DMS79 treated with DMSO at 0.1 percent for 48 hours (cell line): ENCODE measurements around the gene TOMM22.

Experiments used
- DNase-seq: peaks from one replicate; lab custom pipeline; 2025; lab: John Stamatoyannopoulos, UW

Gene TOMM22

GRCh38 chr22:38696606-38697424 lies 15.1 kb downstream of the TOMM22 start:
- no peak for DNase-seq

GRCh38 chr22:38697425-38698089 lies 15.8 kb downstream of the TOMM22 start:
- no peak for DNase-seq

DNA sequence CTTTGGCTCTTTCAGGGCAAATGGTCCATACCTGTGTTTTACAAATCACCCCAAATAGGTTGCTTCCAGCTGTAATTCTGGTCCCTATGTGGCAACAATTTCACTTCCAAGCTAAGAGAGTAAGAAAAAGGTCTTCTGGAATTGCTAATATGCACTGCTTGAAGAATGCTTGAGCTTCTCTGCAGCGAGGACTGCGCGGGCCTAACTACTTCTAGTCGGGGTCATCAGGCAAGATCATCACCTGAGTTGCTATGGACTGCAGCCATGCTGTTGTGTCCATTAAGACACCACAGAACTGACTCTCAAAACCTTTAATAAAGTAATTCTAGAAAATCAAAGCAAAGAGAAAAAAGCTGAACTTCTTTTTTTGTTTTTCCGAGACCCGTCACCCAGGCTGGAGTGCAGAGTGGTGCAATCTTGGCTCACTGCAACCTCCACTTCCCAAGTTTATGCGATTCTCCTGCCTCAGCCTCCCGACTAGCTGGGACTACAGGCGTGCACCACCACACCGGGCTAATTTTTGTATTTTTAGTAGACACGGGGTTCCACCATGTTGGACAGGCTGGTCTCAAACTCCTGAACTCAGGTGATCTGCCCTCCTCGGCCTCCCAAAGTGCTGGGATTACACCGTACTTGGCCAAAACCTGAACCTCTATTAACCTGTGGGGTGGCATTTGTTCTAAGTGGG lies 16.8 kb downstream of the TOMM22 start:
- no peak for DNase-seq

DNA sequence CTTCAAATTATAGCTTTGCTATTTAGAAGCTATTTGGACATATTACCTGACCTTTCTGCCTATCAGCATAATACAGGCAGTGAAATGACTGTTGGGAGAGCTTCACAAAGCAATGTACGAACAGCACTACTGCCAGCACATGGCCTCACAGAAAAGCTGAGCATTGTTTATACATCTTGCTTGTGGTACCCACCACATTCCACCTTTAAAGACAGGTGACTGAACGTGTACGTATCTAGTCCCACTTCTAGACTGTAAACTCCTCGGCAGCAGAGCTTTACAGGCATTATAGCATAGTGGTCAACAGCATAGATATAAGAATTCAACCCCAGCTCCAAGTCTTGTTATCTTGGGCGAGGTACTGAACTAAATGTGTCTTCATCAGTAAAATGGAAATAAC lies 17.4 kb downstream of the TOMM22 start:
- DNase-seq, result no peak

- DNase-seq, result no peak
Observed at GRCh38 chr22:38699784-38700183, 18.0 kb downstream of the TOMM22 start.

DNA sequence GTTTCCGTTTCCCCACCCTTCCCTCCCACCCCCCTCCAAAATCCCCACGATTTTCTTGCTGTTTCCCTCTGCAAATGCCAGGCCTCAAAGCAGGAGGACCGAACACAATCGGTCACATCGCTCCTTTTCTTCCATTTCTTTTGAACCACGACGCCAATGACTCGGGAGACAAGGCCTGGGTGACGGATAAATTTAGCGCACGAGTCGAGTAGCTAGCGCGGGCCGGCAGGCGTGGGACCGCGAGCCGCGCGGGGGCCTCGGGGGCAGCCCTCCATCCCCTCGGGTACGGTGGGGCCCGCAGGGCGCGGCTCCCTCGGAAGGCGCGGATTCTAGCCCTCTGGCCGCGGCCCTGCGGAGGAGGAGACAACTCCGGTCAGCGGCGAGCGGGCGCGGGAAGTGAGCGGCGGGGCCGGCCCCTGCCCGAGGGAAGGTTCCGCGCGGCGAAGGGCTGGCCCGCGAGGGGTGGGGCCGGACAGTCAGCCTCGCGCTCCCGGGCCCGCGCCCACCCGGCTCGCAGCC lies 18.6 kb downstream of the TOMM22 start:
- DNase-seq, result no peak

GRCh38 chr22:38700789-38701628 lies 19.3 kb downstream of the TOMM22 start, which contains the start of gene JOSD1:
TSS of gene JOSD1 (minus strand) at chr22:38700943. CDS start at chr22:38699987, 956 bp downstream.
- DNase-seq, result peak; percentile 48

- DNase-seq, result no peak
Observed at GRCh38 chr22:38704654-38705234, 23.0 kb downstream of the TOMM22 start.

DNA sequence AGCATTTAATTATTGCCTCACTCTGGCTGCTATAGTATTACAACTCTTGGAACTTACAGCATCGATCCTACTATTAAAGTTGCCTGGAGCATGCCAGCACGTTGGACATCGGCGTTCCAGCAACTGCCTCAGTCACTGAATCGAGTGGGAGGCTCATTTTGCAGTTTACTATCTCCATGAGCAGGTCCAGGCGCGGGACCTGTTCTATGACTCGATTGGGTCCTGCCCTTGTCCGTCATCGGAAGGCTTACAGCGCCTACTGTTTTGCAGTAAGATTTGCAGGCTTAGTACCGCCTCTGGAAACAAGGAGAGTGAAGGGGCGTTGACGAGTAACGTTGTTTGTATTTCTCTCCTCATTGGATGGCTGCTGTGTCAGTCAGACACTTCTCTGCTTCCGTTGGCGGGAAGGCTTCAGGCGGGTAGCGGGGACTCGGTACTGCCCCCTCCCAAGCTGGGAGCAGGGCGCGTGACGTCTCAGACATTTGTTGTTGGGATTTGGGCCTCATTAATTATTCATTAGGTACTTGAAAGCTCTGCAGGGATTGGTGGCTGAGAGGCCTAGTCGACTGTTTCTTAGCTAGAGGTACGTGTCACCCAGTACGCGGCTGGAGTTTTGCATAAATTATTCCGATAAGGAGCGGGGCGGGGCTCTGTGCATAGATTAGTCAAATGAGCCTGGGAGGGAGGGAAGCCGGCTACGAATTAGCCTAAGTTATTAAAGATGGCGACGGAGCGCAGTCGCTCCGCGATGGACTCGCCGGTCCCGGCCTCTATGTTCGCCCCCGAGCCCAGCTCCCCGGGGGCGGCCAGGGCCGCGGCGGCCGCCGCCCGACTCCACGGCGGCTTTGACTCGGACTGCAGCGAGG lies 23.7 kb downstream of the TOMM22 start, which contains the start of gene GTPBP1:
TSS of gene GTPBP1 (plus strand) at position 710 of the 866 bp plus-strand sequence. CDS start at position 722, 12 bp downstream.
- DNase-seq, result peak; percentile 96

- no peak for DNase-seq
Observed at GRCh38 chr22:38706101-38706900, 24.5 kb downstream of the TOMM22 start.

DNA sequence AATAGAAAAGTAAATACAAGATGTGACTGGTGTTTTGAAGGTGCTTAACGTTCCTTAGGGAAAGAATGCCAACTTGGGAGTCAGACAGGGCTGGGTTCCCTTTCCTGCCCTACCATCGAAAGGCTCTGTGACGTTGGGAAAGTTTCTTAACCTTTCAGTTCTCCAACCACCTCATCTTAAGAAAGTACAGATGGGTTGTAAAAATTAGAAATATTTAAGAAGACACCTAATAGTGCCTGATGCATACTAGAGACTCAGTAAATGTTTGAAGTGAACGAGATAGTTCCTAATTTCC lies 25.1 kb downstream of the TOMM22 start:
- DNase-seq, result no peak

DNA sequence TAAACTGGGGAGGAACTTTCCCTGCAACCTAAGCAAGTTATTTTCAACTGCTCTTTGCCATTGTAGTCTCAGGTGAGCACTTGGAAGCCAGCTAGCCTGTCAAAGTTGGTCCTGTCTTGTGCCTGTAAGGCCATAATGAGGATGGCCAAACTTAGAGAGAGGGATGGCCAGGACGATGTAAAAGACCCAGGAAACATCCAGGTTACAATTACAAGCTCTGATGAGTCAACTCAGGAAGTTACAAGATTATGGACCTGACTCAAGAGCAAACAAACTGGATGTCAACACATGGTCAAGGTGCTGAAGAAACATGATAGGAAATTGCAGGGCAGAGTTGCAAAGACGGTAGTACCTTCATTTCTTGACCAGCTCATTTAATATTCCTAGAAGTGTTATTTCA lies 25.6 kb downstream of the TOMM22 start:
- DNase-seq, result no peak

DNA sequence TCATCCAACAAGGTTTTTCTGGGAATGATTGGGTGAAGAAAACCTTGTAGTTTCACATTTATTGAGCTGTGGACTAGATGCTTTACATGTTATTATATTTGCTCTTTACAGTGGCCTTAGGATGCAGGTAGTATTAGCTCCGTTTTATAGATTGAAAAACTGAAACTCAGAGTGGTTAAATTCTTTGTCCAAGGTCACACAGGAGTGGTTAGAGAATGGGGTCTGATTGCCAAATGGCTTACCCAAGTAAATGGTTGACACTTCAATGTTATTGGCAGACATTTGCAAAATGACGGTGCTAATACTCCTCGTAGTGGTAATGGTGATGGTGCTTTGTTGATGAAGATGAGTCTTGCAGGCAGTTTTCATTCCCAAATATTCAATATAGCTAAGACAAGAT lies 26.2 kb downstream of the TOMM22 start:
- DNase-seq, result no peak

GRCh38 chr22:38709306-38709705 lies 27.5 kb downstream of the TOMM22 start:
- no peak for DNase-seq

DNA sequence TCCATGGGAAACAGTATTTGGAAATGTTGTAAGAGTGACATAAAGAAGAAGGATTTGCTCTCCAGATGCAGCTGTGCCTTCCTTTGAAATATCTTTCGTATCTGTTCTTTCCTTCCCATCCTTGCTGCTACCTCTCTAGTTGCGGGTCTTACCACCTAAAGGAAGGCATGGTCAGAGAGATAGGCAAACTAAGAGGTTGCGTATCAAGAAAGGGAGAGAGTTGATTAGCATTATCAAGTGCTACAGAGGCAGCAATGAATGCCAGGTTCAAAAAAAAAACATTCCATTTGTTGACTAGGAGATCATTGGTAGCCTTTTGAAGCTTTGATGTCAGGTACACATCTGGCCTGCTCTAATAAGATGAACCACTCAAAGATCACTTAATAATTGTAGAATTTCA lies 28.6 kb downstream of the TOMM22 start:
- DNase-seq, result no peak

DNA sequence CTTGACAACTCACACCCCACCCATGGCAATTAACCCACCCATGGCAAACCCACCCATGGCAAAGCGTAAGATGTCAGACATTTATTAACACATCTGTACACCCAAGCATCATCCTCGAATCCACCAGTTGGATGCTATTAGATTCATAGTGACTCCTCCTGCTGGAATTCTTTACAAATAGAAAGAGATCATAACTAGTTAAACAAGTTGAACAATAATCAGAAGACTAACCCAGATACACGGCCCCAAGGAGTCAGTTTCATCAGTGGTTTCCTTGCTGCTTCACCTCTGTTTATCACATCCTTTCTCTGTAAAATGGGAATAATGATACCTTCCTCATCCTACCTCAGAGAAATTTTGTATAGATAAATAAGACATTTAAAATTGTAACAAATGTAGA lies 29.1 kb downstream of the TOMM22 start:
- no peak for DNase-seq

- DNase-seq, result no peak
Observed at GRCh38 chr22:38712486-38713207, 30.9 kb downstream of the TOMM22 start.

DNA sequence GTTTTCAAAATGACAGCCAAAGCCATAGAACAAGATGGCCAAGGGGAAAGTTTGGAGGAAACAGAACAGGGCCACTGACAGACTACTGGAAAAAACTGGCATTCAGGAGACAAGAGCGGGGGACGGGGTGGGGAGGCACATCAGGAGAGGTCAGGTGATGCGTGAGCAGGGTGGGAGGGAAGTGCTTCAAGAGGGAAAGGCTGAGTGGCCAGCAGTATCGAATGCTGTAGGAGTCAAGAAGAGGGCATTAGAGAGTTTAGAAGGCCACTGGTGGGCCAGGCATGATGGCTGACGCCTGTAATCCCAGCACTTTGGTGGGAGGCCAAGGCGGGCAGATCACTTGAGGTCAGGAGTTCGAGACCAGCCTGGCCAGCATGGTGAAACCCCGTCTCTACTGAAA lies 32.2 kb downstream of the TOMM22 start:
- DNase-seq, result no peak
